Retina (tissue), 1 donor: ENCODE results near the gene MINDY4.

ENCODE experiments used
- DNase-seq: peaks from one replicate; pipeline ENCODE4 v3.0.0-alpha.2; 2016

The MINDY4 gene

DNA sequence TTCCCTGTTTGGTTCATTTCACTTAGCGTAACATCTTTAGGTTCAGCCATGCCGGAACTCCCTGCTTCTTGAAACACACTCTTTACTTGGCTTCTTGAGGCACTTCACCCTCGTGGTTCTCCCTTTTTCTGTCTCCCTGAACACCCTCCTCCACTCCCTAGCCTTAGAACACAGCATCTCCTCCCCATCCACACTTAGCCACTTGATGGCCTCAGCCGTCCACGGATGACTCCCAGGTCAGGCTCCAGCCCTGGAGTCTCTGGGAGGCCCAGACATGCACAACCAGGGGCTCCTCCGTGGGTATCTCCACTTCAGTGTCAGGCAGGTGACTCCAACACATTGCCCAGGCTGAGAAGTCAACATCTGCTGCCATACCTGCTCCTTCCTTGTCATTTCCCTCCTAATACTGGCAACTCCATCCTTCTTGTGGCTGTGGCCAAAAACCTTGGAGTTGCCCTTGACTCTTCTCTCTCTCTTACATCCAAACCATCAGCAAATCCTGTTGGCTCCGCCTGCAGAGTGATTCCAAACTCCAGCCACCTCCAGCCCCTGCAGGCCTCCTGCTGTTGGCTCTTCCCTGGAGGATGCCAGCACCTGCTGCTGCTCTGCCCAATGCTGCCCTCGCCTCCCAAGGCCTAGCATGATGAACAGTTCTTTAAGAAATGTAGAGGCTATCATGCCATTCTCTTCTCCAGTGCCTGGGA lies 27.7 kb upstream of the MINDY4 start:
- no peak for DNase-seq

DNA sequence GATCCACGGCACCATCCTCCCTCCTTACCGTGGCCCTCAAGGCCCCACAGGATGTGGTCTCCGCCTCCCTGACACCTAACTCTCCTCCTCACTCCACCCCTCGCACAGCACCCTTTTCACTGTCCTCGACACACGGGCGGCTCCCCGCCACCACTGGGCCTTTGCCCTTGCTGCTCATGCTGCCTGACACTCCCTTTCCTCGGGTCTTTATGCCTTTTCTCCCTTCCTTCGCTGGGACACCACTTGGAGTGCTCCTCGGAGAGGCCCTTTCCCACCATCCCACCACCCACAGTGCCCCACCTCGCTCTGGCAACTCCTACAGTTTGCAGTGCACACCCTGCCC lies 27.2 kb upstream of the MINDY4 start:
- no peak for DNase-seq

DNA sequence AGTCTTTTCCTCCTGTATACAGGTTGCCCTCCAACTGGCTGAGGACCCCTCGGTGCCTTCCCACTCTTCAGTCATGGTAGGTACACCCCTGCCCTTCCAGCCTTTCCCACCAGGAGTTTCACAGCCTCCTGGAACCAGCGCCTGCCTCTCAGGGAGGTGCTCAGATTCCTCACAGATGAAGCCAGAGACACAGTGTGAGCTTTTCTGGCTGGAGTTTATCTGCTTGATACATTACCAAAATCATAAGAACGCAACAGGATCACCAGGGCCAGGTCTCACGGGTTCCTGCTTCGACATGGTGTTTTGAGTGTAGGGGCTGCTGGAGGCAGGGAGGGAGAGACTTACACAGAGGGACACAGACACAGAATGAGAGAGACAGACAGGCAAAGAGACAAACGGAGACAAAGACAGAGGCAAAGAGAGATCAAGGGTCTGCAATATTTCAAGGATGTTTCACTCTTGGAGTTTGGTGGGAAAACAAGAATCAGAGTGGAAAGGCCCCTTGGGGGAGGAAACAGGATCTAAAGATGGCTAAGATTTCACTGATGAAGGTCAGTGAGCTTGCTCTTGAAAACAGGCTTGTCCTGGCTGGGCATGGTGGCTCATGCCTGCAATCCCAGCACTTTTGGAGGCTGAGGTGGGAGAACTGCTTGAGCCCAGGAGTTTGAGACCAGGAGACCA lies 25.8 kb upstream of the MINDY4 start:
- DNase-seq: no peak

DNA sequence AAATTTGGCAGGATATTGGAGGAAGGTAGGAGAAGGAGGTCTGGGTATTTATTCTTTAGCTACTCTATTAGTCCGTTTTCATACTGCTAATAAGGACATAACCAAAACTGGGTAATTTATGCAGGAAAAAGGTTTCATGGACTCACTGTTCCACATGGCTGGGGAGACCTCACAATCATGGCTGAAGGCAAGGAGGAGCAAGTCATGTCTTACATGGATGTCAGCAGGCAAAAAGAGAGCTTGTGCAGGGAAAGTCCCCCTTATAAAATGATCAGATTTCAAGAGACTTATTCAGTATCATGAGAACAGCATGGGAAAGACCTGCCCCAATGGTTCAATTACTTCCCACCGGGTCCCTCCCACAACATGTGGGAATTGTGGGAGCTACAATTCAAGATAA lies 21.2 kb upstream of the MINDY4 start:
- DNase-seq: no peak

DNA sequence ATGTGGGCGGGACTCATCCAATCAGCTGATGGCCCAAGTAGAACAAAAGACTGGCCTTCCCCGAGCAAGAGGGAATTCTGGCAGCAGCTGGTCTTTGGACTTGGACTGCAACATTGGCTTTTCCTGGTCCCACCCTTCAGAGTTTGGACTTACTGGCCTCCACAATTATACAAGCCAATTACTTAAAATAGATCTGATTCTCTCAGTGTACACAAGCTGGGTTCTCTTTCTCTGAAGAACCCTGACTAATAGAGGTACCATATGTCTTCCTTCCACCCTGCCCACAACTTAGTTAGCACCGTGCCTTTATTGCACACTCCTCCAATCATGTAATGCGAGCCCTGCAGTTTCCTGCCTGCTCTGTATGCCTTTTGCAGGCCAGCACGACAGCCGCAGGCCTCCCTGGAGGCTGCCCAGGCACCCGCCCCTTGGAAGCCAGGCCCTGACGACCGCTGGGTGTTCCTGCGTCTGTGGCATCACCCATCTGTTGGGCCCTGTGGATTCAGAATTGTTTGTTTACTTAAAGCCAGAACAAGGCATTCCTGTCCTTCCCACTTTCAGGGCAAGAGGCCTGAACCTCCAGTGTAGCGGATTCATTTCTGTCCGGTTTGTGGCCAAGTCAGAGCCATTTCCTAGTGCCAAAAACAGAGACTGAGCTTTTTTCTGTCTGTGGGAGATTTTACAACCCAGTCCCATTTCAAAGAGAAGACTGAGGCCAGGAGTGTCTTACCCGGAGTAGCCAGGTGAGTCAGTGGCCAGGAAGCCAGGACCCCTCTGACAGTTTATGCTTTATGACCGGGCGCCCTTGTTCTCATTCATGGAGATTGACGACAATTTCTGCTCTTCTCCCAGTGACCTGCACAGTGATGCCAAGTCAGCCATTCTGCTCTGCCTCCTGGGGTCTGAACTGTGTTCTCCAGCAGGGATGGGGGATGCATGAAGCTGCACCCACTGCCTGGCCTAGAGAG lies 20.2 kb upstream of the MINDY4 start:
- no peak for DNase-seq

DNA sequence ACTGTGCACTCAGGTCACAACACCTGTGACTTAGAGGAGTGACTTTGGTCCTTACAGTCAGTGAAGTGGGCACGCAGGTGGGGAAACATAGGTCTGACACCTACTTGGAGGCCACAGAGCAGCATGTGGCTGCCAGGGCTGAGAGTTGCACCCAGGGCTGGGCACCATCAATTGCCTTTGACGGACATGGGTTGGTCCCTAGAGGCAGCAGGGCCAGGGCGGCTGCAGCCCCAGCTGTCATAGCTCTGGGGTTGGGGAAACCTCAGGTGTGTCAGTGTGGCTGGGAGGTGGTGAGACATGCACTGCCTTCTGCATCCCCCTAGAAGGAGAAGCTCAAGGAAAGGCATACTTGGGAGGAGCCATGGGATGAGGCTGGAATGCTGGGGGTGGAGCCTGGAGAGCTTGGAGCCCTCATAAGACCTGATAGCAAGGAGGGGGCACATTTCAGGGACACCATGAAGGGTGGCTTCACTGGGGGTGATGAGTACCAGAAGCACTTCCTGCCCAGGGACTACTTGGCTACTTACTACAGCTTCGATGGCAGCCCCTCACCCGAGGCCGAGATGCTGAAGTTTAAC lies 19.4 kb upstream of the MINDY4 start, which contains the start of gene INMT:
TSS of gene INMT (plus strand) at position 440 of the 578 bp plus-strand sequence. CDS start at position 456, 16 bp downstream.
- DNase-seq: no peak

DNA sequence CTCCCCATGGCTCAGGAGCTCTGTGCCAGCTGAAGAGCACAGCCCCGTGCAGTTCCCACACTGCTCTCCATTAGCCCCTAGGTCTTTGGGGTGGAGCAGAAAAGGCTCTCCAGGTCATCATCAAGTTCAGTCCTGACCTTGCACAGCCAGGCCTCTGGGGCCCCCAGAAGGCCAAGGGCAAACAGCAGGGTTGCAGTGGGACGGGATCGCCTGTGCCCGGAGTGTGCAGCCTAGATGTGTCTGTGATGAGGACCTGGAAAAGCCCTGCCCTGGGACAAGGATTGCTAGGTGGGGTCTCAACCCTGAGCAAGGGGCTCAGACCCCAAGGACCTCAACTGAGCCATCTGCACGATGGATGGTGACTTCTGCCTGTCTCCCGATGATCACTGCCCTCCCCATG lies 18.7 kb upstream of the MINDY4 start:
- no peak for DNase-seq

DNA sequence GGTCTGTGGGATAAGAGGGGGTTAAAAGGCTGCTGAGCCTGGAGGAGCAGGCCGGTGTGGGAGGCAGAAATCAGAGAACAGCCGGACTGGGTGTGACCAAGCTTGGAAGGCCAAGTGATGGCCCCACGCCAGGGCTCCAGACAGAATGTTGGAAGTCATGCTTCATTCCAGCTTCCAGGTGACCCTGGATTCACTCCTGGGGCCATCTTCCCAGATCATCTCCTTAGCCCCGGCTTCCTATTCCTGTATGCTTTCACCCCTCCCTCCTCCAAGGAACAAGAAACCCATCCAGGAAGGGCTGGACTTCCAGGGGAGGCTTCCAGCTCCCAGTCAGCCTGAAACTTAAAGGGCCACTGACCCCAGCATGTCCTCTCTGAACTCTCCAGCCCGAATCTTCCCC lies 18.2 kb upstream of the MINDY4 start:
- no peak for DNase-seq

DNA sequence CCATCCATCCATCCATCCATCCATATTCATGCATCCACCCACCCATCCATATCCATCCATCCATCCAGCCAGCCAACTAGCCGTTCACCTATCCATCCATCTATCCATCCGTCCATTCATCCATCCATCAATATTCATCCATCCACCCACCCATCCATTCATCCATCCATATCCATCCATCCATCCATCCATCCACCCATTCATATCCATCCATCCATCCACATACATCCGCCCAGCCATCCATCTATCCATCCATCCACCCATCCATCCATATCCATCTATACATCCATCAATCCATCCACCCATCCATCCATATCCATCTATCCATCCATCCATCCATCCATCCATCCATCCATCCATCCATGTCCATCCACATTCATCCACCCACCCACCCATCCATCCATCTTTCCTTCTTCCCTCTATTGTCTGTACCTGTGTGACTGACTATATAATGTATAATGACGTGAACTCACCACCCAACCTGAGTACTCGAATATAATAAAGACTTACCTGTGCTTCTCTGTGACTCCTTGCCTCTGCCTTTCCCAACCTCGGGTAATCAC lies 16.8 kb upstream of the MINDY4 start:
- no peak for DNase-seq

DNA sequence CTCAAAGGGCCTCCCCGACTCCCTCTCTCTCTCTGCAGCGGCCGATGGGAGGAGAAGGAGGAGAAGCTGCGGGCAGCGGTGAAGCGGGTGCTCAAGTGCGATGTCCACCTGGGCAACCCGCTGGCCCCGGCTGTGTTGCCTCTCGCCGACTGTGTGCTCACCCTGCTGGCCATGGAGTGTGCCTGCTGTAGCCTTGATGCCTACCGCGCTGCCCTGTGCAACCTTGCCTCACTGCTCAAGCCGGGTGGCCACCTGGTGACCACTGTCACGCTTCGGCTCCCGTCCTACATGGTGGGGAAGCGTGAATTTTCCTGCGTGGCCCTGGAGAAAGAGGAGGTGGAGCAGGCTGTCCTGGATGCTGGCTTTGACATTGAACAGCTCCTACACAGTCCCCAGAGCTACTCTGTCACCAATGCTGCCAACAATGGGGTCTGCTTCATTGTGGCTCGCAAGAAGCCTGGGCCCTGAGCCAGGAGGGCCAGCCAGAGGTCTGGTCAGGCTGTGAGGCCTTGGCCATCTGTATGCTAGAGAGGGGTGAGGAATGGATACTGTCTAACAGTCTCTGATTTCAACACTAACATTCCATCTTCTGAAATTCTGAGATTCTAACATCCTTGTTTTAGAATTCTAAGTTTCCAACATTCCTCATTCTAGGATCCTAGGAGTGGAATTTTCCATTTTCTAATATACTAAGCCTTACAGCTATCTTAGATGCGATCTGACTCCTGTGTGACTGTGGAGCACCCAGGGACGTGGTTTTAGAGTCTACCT lies 15.6 kb upstream of the MINDY4 start:
- DNase-seq: no peak

DNA sequence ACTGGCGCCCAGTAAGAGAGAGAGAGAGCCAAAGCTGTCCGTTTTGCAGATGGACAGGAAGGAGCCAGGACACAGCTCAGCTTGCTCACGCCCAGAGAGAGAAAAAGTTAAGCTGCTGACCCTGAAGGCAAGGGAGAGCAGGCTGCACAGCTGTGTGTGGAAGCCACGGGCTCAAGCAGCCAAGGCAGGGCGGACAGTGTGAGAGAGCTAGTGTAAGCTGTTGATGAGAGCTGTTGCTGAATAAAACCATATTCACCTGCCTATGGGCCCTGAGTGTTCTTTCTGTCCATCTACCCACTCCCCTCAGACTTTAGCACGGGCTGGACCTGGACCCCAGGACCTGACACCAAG lies 13.9 kb upstream of the MINDY4 start:
- DNase-seq: no peak

DNA sequence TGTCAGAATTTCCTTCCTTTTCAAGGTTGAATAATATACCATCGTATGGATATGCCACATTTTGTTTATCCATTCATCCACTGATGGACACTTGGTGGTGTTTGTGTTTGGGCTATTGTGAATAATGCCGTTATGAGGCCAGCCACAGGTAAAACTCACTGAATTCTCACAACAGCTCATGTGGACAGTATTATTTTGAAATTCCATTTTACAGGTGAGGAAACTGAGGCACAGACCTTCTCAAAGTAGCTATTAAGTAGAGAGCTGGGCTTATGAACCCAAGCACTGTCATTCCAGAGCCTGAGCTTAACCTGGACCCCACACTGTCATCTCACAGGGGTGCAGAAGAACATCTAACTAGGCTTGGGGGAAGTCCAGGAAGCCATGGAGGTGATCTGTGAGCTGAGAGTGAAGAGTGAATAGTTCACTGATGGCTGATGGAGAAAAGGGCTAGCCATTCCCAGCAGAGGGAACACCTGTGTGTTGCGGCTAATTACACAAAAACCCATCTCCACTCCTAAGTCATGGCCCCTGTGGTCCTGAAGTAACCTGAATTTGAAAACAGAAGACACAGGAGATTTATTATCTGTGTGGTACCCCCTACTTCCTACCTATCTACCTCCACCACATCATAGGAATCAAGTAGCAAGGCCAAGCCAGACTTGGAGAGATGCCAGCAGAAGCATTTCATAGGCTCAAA lies 10.6 kb upstream of the MINDY4 start:
- no peak for DNase-seq

DNA sequence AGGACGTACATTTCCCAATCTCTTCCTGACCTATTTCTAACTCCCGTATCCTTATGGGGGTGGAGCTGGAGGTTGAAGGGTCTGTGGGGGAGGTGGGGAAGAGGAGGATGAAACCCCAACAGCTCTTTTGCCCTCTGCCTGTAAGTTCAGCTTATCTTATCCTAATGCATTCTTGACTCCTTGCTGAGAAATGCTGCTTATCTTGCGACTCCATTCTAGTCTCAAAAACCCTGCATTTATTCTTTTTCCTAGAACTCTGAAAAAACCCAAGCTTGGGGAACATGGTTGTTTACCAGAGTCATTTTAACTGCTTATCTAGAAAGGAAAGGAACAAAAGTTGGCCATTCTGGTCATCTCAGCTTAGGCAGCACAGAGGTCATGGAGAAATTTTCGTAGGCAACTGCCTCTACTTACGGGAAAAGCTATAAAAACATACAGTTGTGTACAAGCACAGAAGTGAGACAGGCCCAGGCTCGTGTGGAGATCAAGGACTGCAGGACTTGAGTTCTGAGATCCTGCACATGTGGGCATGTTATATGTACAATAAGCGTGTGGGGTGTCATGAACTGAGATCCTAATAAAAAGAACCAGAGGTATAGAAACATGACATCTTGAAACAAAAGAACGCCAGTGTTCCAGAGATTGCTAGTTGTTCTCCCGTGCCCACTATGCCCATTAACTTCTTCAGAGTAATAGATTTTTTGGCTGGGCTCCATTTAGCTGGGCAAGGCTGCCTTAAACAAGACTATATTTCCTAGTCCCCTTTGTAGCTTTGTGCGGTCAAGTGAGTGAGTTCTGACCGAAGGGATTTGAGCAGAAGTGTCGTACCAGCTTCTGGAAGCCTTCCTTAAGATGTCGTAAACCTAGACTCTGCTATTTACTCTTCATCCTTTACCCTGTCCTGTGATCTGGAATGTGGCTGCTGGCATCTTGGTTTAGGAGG lies 9.7 kb upstream of the MINDY4 start:
- no peak for DNase-seq

DNA sequence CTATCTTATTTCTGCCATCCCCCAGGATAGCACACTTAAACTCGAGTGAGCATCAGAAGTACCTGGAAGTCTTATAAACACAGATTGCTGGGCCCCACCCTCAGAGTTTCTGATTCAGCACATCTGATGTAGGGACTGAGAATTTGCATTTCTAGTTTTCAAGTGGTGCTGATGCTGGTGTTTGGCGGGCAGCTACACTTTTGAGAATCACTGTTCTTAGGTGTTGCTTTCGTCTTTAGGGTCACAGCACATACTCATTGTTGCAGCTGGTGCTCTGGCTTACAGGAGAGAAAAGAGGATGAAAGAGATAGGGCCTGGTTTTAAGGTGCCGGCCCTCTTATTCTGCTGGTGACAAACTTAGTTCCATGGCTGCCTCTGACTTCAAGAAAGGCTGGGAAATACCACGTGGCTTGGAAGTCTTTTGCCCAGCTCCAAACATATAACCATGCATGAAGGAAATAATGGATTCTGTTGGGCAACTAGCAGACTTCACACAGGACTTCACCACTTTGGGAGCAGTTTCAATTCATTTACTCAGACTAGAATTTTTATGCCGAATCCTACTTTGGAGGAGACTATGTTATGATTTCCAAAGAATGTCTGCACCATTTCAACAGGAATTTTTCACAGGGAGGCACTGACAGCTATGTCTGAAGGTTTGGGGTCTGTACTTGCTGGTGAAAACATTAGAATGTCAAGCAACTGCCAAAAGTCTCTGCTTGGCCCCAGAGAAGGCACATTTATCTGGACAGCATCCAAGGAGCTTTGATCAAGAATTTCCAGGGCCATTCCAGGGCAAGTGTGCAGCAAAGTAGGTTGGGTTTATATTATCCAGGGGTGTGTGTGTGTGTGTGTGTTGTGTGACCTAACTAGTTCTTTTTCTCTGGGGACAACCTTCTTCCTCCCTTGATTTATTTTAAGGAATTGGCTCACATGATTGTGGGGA lies 6.9 kb upstream of the MINDY4 start:
- no peak for DNase-seq

DNA sequence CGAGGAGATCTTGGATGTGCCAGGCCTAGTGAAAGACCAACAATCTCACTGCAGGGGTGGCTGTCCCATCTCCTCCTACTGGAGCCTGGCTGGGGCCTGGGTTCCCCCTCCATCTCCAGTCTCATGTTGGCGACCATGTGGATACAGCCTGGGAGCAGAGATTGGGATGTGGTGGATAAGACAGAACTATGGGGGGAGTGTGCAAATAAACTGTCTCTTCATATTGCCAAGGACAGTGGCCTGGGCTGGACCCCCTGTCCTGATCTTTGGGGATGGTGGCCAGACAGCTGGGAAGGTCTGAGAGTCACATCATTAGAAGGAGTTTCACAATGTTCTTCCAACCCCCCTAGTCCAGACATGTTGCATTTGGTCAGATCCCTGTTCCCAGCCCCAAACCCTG lies 5.8 kb upstream of the MINDY4 start:
- DNase-seq: no peak

DNA sequence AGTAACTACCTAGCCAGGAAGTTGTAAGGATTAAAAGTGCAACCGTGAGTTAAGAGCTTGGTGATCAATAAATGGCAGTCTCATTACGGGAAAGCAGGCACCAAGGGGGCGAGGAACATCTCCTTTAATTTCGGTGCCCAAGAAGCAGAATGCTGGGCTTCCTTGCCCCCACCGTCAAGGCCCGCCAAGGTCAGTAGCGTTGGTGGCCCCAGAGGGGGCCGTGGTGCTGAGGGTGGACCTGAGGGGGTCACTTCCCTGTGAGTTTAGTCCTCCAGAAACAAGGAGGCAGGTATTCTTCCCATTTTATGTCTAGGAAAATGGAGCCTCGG lies 408 bp upstream of the MINDY4 start:
- no peak for DNase-seq

DNA sequence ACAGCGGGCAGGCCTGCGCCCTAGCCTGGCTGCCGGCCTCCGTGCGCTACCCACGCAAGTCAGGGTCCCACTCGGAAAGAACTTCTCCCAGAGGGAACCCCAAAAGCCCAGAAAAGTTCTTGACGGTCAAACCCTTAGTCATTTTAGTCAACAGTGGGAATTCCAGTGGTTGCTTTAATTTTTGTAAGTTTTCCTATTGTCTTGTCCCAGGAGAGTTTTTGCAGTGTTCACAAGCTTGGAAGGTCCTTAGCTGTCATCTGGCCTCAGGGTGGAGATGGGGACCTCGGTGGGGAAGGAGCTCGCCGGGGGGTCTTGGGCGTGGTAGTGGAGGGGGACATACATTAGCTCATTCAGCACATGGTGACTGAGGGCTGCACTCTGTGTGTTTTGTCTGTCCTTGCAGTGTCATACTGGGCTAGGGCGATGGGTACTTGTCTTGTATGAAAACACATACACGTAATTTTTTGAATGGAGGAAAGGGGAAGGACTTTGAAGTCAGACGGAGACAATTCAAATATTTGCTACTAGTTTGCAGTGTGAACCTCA lies 736 bp downstream of the MINDY4 start:
- DNase-seq: no peak

DNA sequence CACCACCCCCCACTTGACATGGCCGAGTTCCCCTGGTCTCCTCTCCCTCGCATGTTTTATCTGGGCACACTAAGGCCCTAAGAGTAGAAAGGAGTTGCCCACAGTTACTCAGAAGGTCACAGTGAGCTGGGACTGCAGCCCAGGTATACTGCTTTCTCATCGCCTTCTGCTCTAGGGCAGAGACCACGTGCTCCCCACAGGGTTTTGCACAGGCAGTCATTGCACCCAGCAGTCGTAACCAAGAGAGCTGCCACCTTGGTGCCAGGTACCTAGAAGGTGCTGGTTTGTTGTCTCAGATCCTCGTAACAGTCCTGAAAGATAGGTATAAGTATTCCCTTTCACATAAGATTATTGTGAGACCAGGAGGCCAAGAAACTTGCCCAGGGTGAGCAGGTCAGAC lies 1.8 kb downstream of the MINDY4 start:
- no peak for DNase-seq

DNA sequence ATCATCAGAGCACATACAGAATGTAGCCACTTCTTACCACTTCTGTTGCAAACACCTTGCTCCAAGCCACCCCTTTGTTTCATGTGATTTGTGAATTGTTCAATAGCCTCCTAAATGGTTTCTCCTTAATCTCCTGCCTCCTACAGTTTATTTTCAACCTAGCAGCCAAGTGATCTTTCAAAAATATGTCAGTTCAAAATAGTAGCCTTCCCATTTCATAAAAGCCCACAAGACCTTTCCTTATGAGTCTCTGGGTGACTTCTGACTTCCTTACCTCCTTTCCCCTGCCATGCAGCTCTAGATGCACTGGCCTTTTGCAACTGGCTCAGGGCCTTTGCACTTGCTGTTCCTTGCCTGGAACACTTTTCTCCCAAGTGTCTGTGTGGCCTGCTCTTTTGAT lies 4.8 kb downstream of the MINDY4 start:
- no peak for DNase-seq
